Vagina (tissue), 2 donors: Measurements from ENCODE around the gene RAPGEF4. TPM values are rescaled to one million over a fixed set of nuclear protein-coding genes. Genes with fewer than 3 reads are reported as not detected.
"Not testable (repeated sequence)": the region's sequence is repeated elsewhere in the genome, so short reads cannot be mapped to it uniquely, and the experiment has no call there.

Source experiments
- DNase-seq, 2 donors: peaks; one replicate each; pipeline ENCODE4 v3.0.0-alpha.2; 2017; ENCODE audit errors: extremely low spot score in 2 of 2
- H3K27ac ChIP-seq: fragments of 200-600 bp; sonication (generic); one replicate; pipeline ENCODE4 v1.5.1; 2019
- H3K27me3 ChIP-seq: fragments of 200-600 bp; sonication (generic); one replicate; pipeline ENCODE4 v1.5.1; 2019
- H3K36me3 ChIP-seq, 2 donors: fragments of 200-600 bp; sonication (generic); one replicate each; pipeline ENCODE4 v1.5.1; 2017 to 2019
- H3K4me1 ChIP-seq: fragments of 200-600 bp; sonication (generic); one replicate; pipeline ENCODE4 v1.5.1; 2019
- H3K4me3 ChIP-seq, 2 donors: fragments of 200-600 bp; sonication (generic); 1 replicate in 1 of 2; 2 replicates in 1 of 2; pipeline ENCODE4 v1.5.1; 2016 to 2019
- H3K9me3 ChIP-seq: fragments of 200-600 bp; sonication (generic); one replicate; pipeline ENCODE4 v1.5.1; 2019
- CTCF ChIP-seq, 3 experiments: fragments of 450-650 bp in 2 of 3; fragments of 200-600 bp in 1 of 3; sonication (generic) in 1 of 3; IDR thresholded peaks; one replicate each; pipeline ENCODE4 v1.5.1; 2017 to 2019; ENCODE audit warnings: antibody characterized with exemption in 3 of 3, mild to moderate bottlenecking in 2 of 3, moderate library complexity in 2 of 3
- POLR2A ChIP-seq, 2 donors: fragments of 450-650 bp; IDR thresholded peaks; one replicate each; pipeline ENCODE4 v1.6.1; 2017; ENCODE audit warnings: antibody characterized with exemption in 2 of 2, mild to moderate bottlenecking in 2 of 2, moderate library complexity in 2 of 2
- POLR2AphosphoS5 ChIP-seq, 2 donors: sonication (generic); formaldehyde crosslinking; IDR thresholded peaks; one replicate each; pipeline ENCODE4 v1.9.0; 2017; ENCODE audit warnings: antibody characterized with exemption in 2 of 2, mild to moderate bottlenecking in 2 of 2, low read depth in 1 of 2; ENCODE audit not compliant: insufficient read depth in 1 of 2
- intact Hi-C: fragments of 100-400 bp; cut with DNase I; formaldehyde crosslinking; loops from one replicate; pipeline ENCODE4 v1.15.1; 2023
- total RNA-seq: library from RNA; depleted of rRNA; stranded (reverse); fragments of >200 nt; gene quantifications from one replicate; pipeline ENCODE4 v1.2.3, GENCODE V29; 2016

The RAPGEF4 gene
- total RNA-seq, 1 donor from 2014 or later, result 18.4 TPM

GRCh38 chr2:173034143-173034542, 298.5 kb downstream of the RAPGEF4 start:
- Histone ChIP-seq H3K36me3 (no peaks in the 10 kb centered on the region), H3K27me3 (no peaks in the 10 kb centered on the region), H3K4me3 (no peak overlapping the region), H3K27ac (no peak overlapping the region), H3K4me1 (no peaks in the 10 kb centered on the region), H3K9me3 (no peaks in the 10 kb centered on the region)
- intact Hi-C loops, result loop anchor here (5.0 kb wide), 1 partner anchor 178 kb away; no protein-coding TSS in a partner anchor
- no peak for DNase-seq
- no peak for TF ChIP-seq POLR2AphosphoS5 (IDR thresholded peaks at IDR 0.05; ENCODE audit: insufficient read depth in 1 of 2, low read depth in 1 of 2)
- no peak for TF ChIP-seq POLR2A (IDR thresholded peaks at IDR 0.05)
- TF ChIP-seq CTCF (IDR thresholded peaks at IDR 0.05), result no peak

GRCh38 chr2:173037245-173038120, 301.8 kb downstream of the RAPGEF4 start:
- TF ChIP-seq CTCF (IDR thresholded peaks at IDR 0.05), result no peak
- no peak for TF ChIP-seq POLR2AphosphoS5 (IDR thresholded peaks at IDR 0.05; ENCODE audit: insufficient read depth in 1 of 2, low read depth in 1 of 2)
- TF ChIP-seq POLR2A (IDR thresholded peaks at IDR 0.05), result no peak
- Histone ChIP-seq H3K4me1 (no peaks in the 10 kb centered on the region), H3K27ac (no peak overlapping the region), H3K9me3 (no peaks in the 10 kb centered on the region), H3K36me3 (no peaks in the 10 kb centered on the region), H3K27me3 (no peaks in the 10 kb centered on the region), H3K4me3 (no peak overlapping the region)
- no peak for DNase-seq
- intact Hi-C loops, result no loop called here

- H3K4me3 ChIP-seq, intact Hi-C loops, H3K4me1 ChIP-seq, H3K27ac ChIP-seq, DNase-seq, H3K27me3 ChIP-seq, H3K9me3 ChIP-seq, H3K36me3 ChIP-seq: not testable (repeated sequence)
Observed at GRCh38 chr2:173038257-173038656, 302.6 kb downstream of the RAPGEF4 start.

- intact Hi-C loops, result no loop called here
- H3K4me1 ChIP-seq, result peaks cover 15% of the 10 kb centered on the region
Observed at GRCh38 chr2:173040729-173041128, 305.1 kb downstream of the RAPGEF4 start.

GRCh38 chr2:173043476-173043875, 307.8 kb downstream of the RAPGEF4 start:
- Histone ChIP-seq H3K27me3 (no peaks in the 10 kb centered on the region), H3K27ac (no peak overlapping the region), H3K4me1 (peaks cover 22% of the 10 kb centered on the region), H3K9me3 (no peaks in the 10 kb centered on the region), H3K4me3 (no peak overlapping the region), H3K36me3 (no peaks in the 10 kb centered on the region)
- intact Hi-C loops, result no loop called here
- DNase-seq, result no peak
- no peak for TF ChIP-seq POLR2AphosphoS5 (IDR thresholded peaks at IDR 0.05; ENCODE audit: insufficient read depth in 1 of 2, low read depth in 1 of 2)

More at GRCh38 chr2:173040729-173041128, 305.1 kb downstream of the RAPGEF4 start:
- Histone ChIP-seq H3K27me3 (no peaks in the 10 kb centered on the region), H3K36me3 (no peaks in the 10 kb centered on the region), H3K4me3 (no peak overlapping the region), H3K9me3 (no peaks in the 10 kb centered on the region), H3K27ac (no peak overlapping the region)
- no peak for TF ChIP-seq POLR2A (IDR thresholded peaks at IDR 0.05)
- DNase-seq, result no peak

GRCh38 chr2:173043897-173044519, 308.4 kb downstream of the RAPGEF4 start:
- TF ChIP-seq POLR2AphosphoS5 (IDR thresholded peaks at IDR 0.05; ENCODE audit: insufficient read depth in 1 of 2, low read depth in 1 of 2) (no peak), POLR2A (IDR thresholded peaks at IDR 0.05) (no peak), CTCF (IDR thresholded peaks at IDR 0.05) (no peak)
- Histone ChIP-seq H3K27ac (no peak overlapping the region), H3K36me3 (no peaks in the 10 kb centered on the region), H3K4me3 (no peak overlapping the region), H3K9me3 (no peaks in the 10 kb centered on the region), H3K4me1 (peaks cover 27% of the 10 kb centered on the region), H3K27me3 (no peaks in the 10 kb centered on the region)
- no peak for DNase-seq
- intact Hi-C loops, result no loop called here
